Liver (tissue), 9 donors: ENCODE data around the gene IL1RAPL1. TPM values are rescaled to one million over a fixed set of nuclear protein-coding genes. Genes with fewer than 3 reads are reported as not detected.

Experiments used
- DNase-seq: peaks from one replicate; pipeline ENCODE4 v3.0.0-alpha.2; 2017; ENCODE audit warnings: low spot score
- H3K27ac ChIP-seq, 2 donors: one replicate each; pipeline ENCODE4 v1.7.0; 2013; ENCODE audit warnings: inconsistent platforms in 2 of 2, low read length in 2 of 2, control low read depth in 1 of 2, low read depth in 1 of 2, mild to moderate bottlenecking in 1 of 2
- H3K27me3 ChIP-seq, 4 donors: one replicate each; pipeline versions ENCODE4 v1.6.1 to v1.7.0; 2013; ENCODE audit warnings: low read length in 3 of 4, inconsistent platforms in 1 of 4, mild to moderate bottlenecking in 1 of 4, moderate library complexity in 1 of 4; ENCODE audit not compliant: control insufficient read depth in 4 of 4, insufficient read depth in 4 of 4
- H3K36me3 ChIP-seq, 4 donors: one replicate each; pipeline versions ENCODE4 v1.6.1 to v1.7.0; 2013; ENCODE audit warnings: low read length in 3 of 4, mild to moderate bottlenecking in 3 of 4, low read depth in 1 of 4, moderate library complexity in 1 of 4; ENCODE audit not compliant: control insufficient read depth in 4 of 4, insufficient read depth in 3 of 4
- H3K4me1 ChIP-seq, 4 donors: one replicate each; pipeline versions ENCODE4 v1.6.1 to v1.7.0; 2013; ENCODE audit warnings: low read length in 3 of 4, mild to moderate bottlenecking in 3 of 4, moderate library complexity in 1 of 4; ENCODE audit not compliant: control insufficient read depth in 4 of 4, insufficient read depth in 4 of 4
- H3K4me3 ChIP-seq, 3 donors: one replicate each; pipeline versions ENCODE4 v1.6.1 to v1.7.0; 2013; ENCODE audit warnings: low read length in 3 of 3, control low read depth in 1 of 3, low read depth in 1 of 3, mild to moderate bottlenecking in 1 of 3
- H3K9ac ChIP-seq, 2 donors: one replicate each; pipeline ENCODE4 v1.7.0; 2013; ENCODE audit warnings: low read length in 2 of 2, mild to moderate bottlenecking in 2 of 2, moderate library complexity in 2 of 2, control low read depth in 1 of 2, low read depth in 1 of 2
- H3K9me3 ChIP-seq, 4 donors: one replicate each; pipeline versions ENCODE4 v1.6.1 to v1.7.0; 2013; ENCODE audit warnings: low read length in 3 of 4; ENCODE audit not compliant: control insufficient read depth in 4 of 4
- ATF3 ChIP-seq: IDR thresholded peaks from 2 replicates; pipeline ENCODE4 v1.6.1; 2016; ENCODE audit warnings: antibody characterized with exemption
- CTCF ChIP-seq: fragments of 150-350 bp; IDR thresholded peaks from 2 replicates; pipeline ENCODE4 v1.5.1; 2017; ENCODE audit warnings: improper control_type of control experiment, low read depth, low read length; ENCODE audit not compliant: missing input control
- EGR1 ChIP-seq, 2 donors: IDR thresholded peaks; 2 replicates each; pipeline ENCODE4 v1.6.1; 2016 to 2018; ENCODE audit warnings: antibody characterized with exemption in 2 of 2, low read depth in 2 of 2
- FOXA1 ChIP-seq: IDR thresholded peaks from 2 replicates; pipeline ENCODE4 v1.6.1; 2016; ENCODE audit warnings: antibody characterized with exemption
- FOXA2 ChIP-seq: IDR thresholded peaks from 2 replicates; pipeline ENCODE4 v1.6.1; 2016; ENCODE audit warnings: antibody characterized with exemption
- GABPA ChIP-seq, 2 donors: IDR thresholded peaks in 1 of 2; conservative IDR thresholded peaks in 1 of 2; 2 replicates each; pipeline ENCODE4 v1.6.1; 2016; ENCODE audit warnings: antibody characterized with exemption in 2 of 2, mild to moderate bottlenecking in 1 of 2, moderate library complexity in 1 of 2
- HNF4A ChIP-seq, 2 donors: conservative IDR thresholded peaks; 2 replicates each; pipeline ENCODE4 v1.6.1; 2016; ENCODE audit warnings: antibody characterized with exemption in 2 of 2, mild to moderate bottlenecking in 2 of 2
- JUND ChIP-seq, 2 donors: IDR thresholded peaks; 2 replicates each; pipeline ENCODE4 v1.6.1; 2016; ENCODE audit warnings: antibody characterized with exemption in 2 of 2
- MAX ChIP-seq: IDR thresholded peaks from 2 replicates; pipeline ENCODE4 v1.6.1; 2016; ENCODE audit warnings: antibody characterized with exemption
- NR2F2 ChIP-seq: IDR thresholded peaks from 2 replicates; pipeline ENCODE4 v1.6.1; 2016; ENCODE audit warnings: antibody characterized with exemption
- RAD21 ChIP-seq, 2 donors: IDR thresholded peaks; 2 replicates each; pipeline ENCODE4 v1.6.1; 2016; ENCODE audit warnings: antibody characterized with exemption in 2 of 2, mild to moderate bottlenecking in 2 of 2
- REST ChIP-seq: IDR thresholded peaks from 2 replicates; pipeline ENCODE4 v1.6.1; 2016; ENCODE audit warnings: antibody characterized with exemption, mild to moderate bottlenecking
- SP1 ChIP-seq: IDR thresholded peaks from 2 replicates; pipeline ENCODE4 v1.6.1; 2018; ENCODE audit warnings: antibody characterized with exemption, mild to moderate bottlenecking
- YY1 ChIP-seq: IDR thresholded peaks from 2 replicates; pipeline ENCODE4 v1.6.1; 2016; ENCODE audit warnings: antibody characterized with exemption, mild to moderate bottlenecking
- ZBTB33 ChIP-seq: IDR thresholded peaks from 2 replicates; pipeline ENCODE4 v1.6.1; 2016; ENCODE audit warnings: antibody characterized with exemption
- WGBS: extraction: QIAGEN DNeasy Blood & Tissue Kit; methylation state at CpG from one replicate; pipeline ENCODE4 v1.1.7; 2013; 5-methylcytosine and 5-hydroxymethylcytosine counted together
- polyA plus RNA-seq, 2 donors: library from polyadenylated mRNA; stranded (reverse) in 1 of 2; unstranded in 1 of 2; fragments of 200-250 nt in 1 of 2; fragments of >200 nt in 1 of 2; fragmentation: Nextera tagmentation in 1 of 2; extraction: Ambion mirVana in 1 of 2; gene quantifications; one replicate each; pipeline versions ENCODE4 v1.2.1 to v1.2.3, GENCODE V29; 2013 to 2015
- total RNA-seq, 2 donors: library from RNA; depleted of rRNA; stranded (reverse); fragments of >200 nt; gene quantifications; one replicate each; pipeline ENCODE4 v1.2.3, GENCODE V29; 2014
- donor health status: healthy.
- donor health status: healthy.
- donor health status: healthy.
- donor health status: healthy.
- donor health status: healthy.

Gene IL1RAPL1
- total and polyA plus RNA-seq, 4 donors = 0.08 to 0.33 TPM; not detected in 2

GRCh38 chrX:28802625-28803024, 215.4 kb downstream of the IL1RAPL1 start:
- DNase-seq = no peak
- WGBS = 66% methylated on average over 1 of the region's 1 CpG
- Histone ChIP-seq H3K9me3 (no peaks in the 10 kb centered on the region), H3K4me3 (no peak overlapping the region), H3K9ac (no peak overlapping the region), H3K36me3 (no peaks in the 10 kb centered on the region), H3K27ac (no peak overlapping the region), H3K27me3 (no peaks in the 10 kb centered on the region), H3K4me1 (no peaks in the 10 kb centered on the region)
- no peak for TF ChIP-seq ATF3
- peak in 1 of 2 donors; percentile 55 for TF ChIP-seq RAD21 (IDR thresholded peaks at IDR 0.05)

GRCh38 chrX:28835991-28836390, 248.7 kb downstream of the IL1RAPL1 start:
- no peaks in the 10 kb centered on the region for H3K4me1 ChIP-seq
- DNase-seq = no peak
- no peaks in the 10 kb centered on the region for H3K27me3 ChIP-seq
- no peak overlapping the region for H3K27ac ChIP-seq
- TF ChIP-seq CTCF = no peak
- no peak for TF ChIP-seq SP1
- no peak for TF ChIP-seq GABPA (IDR thresholded peaks at IDR 0.05 in 1 of 2, conservative IDR thresholded peaks at IDR 0.05 in 1 of 2)
- 85% methylated on average over 1 of the region's 1 CpG for whole genome bisulfite sequencing
- H3K4me3 ChIP-seq = no peak overlapping the region
- H3K9ac ChIP-seq = no peak overlapping the region
- no peaks in the 10 kb centered on the region for H3K9me3 ChIP-seq
- no peaks in the 10 kb centered on the region for H3K36me3 ChIP-seq

- Histone ChIP-seq H3K36me3 (no peaks in the 10 kb centered on the region), H3K9me3 (no peaks in the 10 kb centered on the region), H3K27me3 (no peaks in the 10 kb centered on the region), H3K4me3 (no peak overlapping the region), H3K9ac (no peak overlapping the region), H3K27ac (no peak overlapping the region), H3K4me1 (peaks cover 0 to 4% (median 2%) of the 10 kb centered on the region in 4 donors)
- 79% methylated on average over 3 of the region's 3 CpGs for WGBS
- TF ChIP-seq EGR1 (IDR thresholded peaks at IDR 0.05; ENCODE audit: low read depth in 2 of 2) = no peak
- TF ChIP-seq ZBTB33 = no peak
- TF ChIP-seq REST = no peak
- TF ChIP-seq HNF4A (conservative IDR thresholded peaks at IDR 0.05) = no peak
- TF ChIP-seq MAX = no peak
- no peak for TF ChIP-seq YY1
- no peak for TF ChIP-seq SP1
- no peak for TF ChIP-seq JUND (IDR thresholded peaks at IDR 0.05)
- TF ChIP-seq NR2F2 = no peak
- no peak for TF ChIP-seq CTCF
- TF ChIP-seq ATF3 = no peak
- no peak for TF ChIP-seq FOXA1
- TF ChIP-seq GABPA (IDR thresholded peaks at IDR 0.05 in 1 of 2, conservative IDR thresholded peaks at IDR 0.05 in 1 of 2) = no peak
- no peak for TF ChIP-seq FOXA2
- no peak for DNase-seq
These were observed 256.6 kb downstream of the IL1RAPL1 start for GRCh38 chrX:28843817-28844216.
